T-cell (primary cell): ENCODE data around the gene PDXK. TPM values are rescaled to one million over a fixed set of nuclear protein-coding genes. Genes with fewer than 3 reads are reported as not detected.
"Not testable (repeated sequence)": the region's sequence is repeated elsewhere in the genome, so short reads cannot be mapped to it uniquely, and the experiment has no call there.

Experiments
- ATAC-seq, 4 experiments: fragments of 200-7000 bp in 3 of 4; fragments of 150-1000 bp in 1 of 4; cut with Tn5 transposase; replicated peaks in 1 of 4; 1 replicate in 3 of 4; 2 replicates in 1 of 4; pipeline ENCODE4 v1.10.0; 2021; ENCODE audit warnings: moderate library complexity in 3 of 4, mild to moderate bottlenecking in 2 of 4, moderate number of reproducible peaks in 1 of 4
- CTCF ChIA-PET, 2 donors: fragments of 300-600 bp; sonication (Branson Sonifier 250); formaldehyde crosslinking; loops; one replicate each; lab custom pipeline; 2022; ENCODE audit warnings: antibody characterized with exemption in 2 of 2; lab: Charles Lee
- POLR2A ChIA-PET, 2 donors: fragments of 300-600 bp; sonication (Branson Sonifier 250); formaldehyde crosslinking; loops; one replicate each; lab custom pipeline; 2022; ENCODE audit warnings: antibody characterized with exemption in 2 of 2; lab: Charles Lee
- DNase-seq, 35 experiments: peaks; one replicate each; pipeline versions ENCODE4 v3.0.0 to v3.0.0-alpha.2; 2013 to 2023
- H3K27ac ChIP-seq: one replicate; pipeline ENCODE4 v1.5.1; 2013; ENCODE audit warnings: low read length
- H3K27me3 ChIP-seq, 2 experiments: replicated peaks in 1 of 2; 1 replicate in 1 of 2; 2 replicates in 1 of 2; pipeline versions ENCODE4 v1.6.1 to v1.7.0; 2013; ENCODE audit warnings: low read length in 1 of 2, mixed read lengths in 1 of 2; ENCODE audit not compliant: control insufficient read depth in 2 of 2, insufficient read depth in 2 of 2; ENCODE audit errors: extremely low read depth in 1 of 2
- H3K36me3 ChIP-seq, 2 donors: 1 replicate in 1 of 2; 2 replicates in 1 of 2; pipeline versions ENCODE4 v1.6.1 to v1.7.0; 2013; ENCODE audit warnings: low read length in 1 of 2; ENCODE audit not compliant: control insufficient read depth in 2 of 2, insufficient read depth in 1 of 2; ENCODE audit errors: extremely low read depth in 1 of 2
- H3K4me1 ChIP-seq, 2 experiments: 1 replicate in 1 of 2; 2 replicates in 1 of 2; pipeline versions ENCODE4 v1.6.1 to v1.7.0; 2013; ENCODE audit warnings: low read length in 2 of 2, mixed read lengths in 1 of 2; ENCODE audit not compliant: insufficient read depth in 2 of 2, control insufficient read depth in 1 of 2; ENCODE audit errors: extremely low read depth in 1 of 2
- H3K4me3 ChIP-seq, 2 donors: 1 replicate in 1 of 2; 2 replicates in 1 of 2; pipeline versions ENCODE4 v1.5.1 to v1.7.0; 2013; ENCODE audit warnings: mild to moderate bottlenecking in 2 of 2, low read length in 1 of 2, moderate library complexity in 1 of 2; ENCODE audit not compliant: control insufficient read depth in 1 of 2; ENCODE audit errors: extremely low read depth in 1 of 2
- H3K9me3 ChIP-seq: 2 replicates; pipeline ENCODE4 v1.7.0; 2013
- H3K27ac Mint-ChIP-seq, 2 donors: one replicate each; pipeline ENCODE4 v1.8.0; 2020 to 2021; ENCODE audit warnings: mild to moderate bottlenecking in 2 of 2, mixed read lengths in 2 of 2
- H3K27me3 Mint-ChIP-seq, 2 donors: one replicate each; pipeline ENCODE4 v1.8.0; 2021 to 2022; ENCODE audit warnings: mixed read lengths in 2 of 2
- H3K36me3 Mint-ChIP-seq: one replicate; pipeline ENCODE4 v1.8.0; 2021; ENCODE audit warnings: mixed read lengths
- H3K4me1 Mint-ChIP-seq, 3 donors: one replicate each; pipeline ENCODE4 v1.8.0; 2020 to 2022; ENCODE audit warnings: mixed read lengths in 3 of 3, mild to moderate bottlenecking in 1 of 3
- H3K4me3 Mint-ChIP-seq, 3 donors: one replicate each; pipeline ENCODE4 v1.8.0; 2020 to 2022; ENCODE audit warnings: mild to moderate bottlenecking in 3 of 3, mixed read lengths in 3 of 3, moderate library complexity in 3 of 3
- H3K9me3 Mint-ChIP-seq, 3 donors: one replicate each; pipeline ENCODE4 v1.8.0; 2020 to 2022; ENCODE audit warnings: mixed read lengths in 3 of 3
- WGBS: methylation state at CpG from one replicate; pipeline ENCODE4 v1.1.5; 2013; ENCODE audit warnings: missing lambda C conversion rate; ENCODE audit not compliant: insufficient coverage; 5-methylcytosine and 5-hydroxymethylcytosine counted together
- total RNA-seq, 35 experiments: library from RNA in 6 of 35; stranded (reverse) in 6 of 35; fragments of 120-200 nt in 1 of 35; gene quantifications; one replicate each; pipeline versions ENCODE4 v1.2.1 to v1.2.4 and lab custom pipeline; 2013 to 2026

The PDXK gene
- 100 to 1,000 TPM in 1 of 5 donors, 10 to 100 TPM in 4; 70.8 to 100 (median 80.2) TPM for total RNA-seq
- total RNA-seq (2013): 63.9 TPM
- total RNA-seq (lab: John Stamatoyannopoulos, UW): 67.9 to 128 (median 93.1) reads per million in 29 experiments

GRCh38 chr21:43718872-43719747 lies at the start of gene PDXK:
TSS of gene PDXK (plus strand) at chr21:43719129. CDS start at chr21:43719295, 166 bp downstream.
- H3K36me3 Mint-ChIP-seq: no peaks in the 10 kb centered on the region
- peak within 1 kb of the TSS; percentile 81 to 86 (median 85) for H3K4me3 Mint-ChIP-seq
- under 1% methylated on average over 116 of the region's 117 CpGs for WGBS
- Histone ChIP-seq H3K27ac (peak within 1 kb of the TSS; percentile 64), H3K4me3 (peak within 1 kb of the TSS; percentile 86 to 93), H3K36me3 (peaks cover 0 to 7% of the 10 kb centered on the region in 2 donors), H3K27me3 (peaks cover 0 to 6% of the 10 kb centered on the region in 2 experiments), H3K4me1 (peaks cover 7 to 37% of the 10 kb centered on the region in 2 experiments), H3K9me3 (no peaks in the 10 kb centered on the region)
- H3K4me1 Mint-ChIP-seq: peaks cover 30 to 33% (median 32%) of the 10 kb centered on the region in 3 donors
- H3K27me3 Mint-ChIP-seq: no peaks in the 10 kb centered on the region
- ATAC-seq (peak; percentile 84 to 88 (median 84)), DNase-seq (peak; percentile 44 to 88 (median 67))
- no peaks in the 10 kb centered on the region for H3K9me3 Mint-ChIP-seq
- ChIA-PET CTCF (interaction anchor here in 1 of 2 donors (1.0 to 1.2 kb wide), 2 partner anchors 9 to 11 kb away, joined by 3 read pairs; no protein-coding TSS in a partner anchor), POLR2A (interaction anchor here in 1 of 2 donors (0.6 kb wide), 1 partner anchor 17 kb away, joined by 6 read pairs; no protein-coding TSS in a partner anchor)
- peak within 1 kb of the TSS; percentile 52 to 70 for H3K27ac Mint-ChIP-seq

GRCh38 chr21:43669828-43670605 lies 48.9 kb upstream of the PDXK start:
- Histone ChIP-seq H3K4me3 (no peak overlapping the region), H3K9me3 (no peaks in the 10 kb centered on the region), H3K27ac (no peak overlapping the region), H3K36me3 (peaks cover 15 to 64% of the 10 kb centered on the region in 2 donors), H3K27me3 (no peaks in the 10 kb centered on the region), H3K4me1 (peaks cover 0 to 18% of the 10 kb centered on the region in 2 experiments)
- DNase-seq (no peak), ATAC-seq (no peak)
- H3K4me1 Mint-ChIP-seq: peaks cover 22 to 34% (median 26%) of the 10 kb centered on the region in 3 donors
- 99% methylated on average over 10 of the region's 20 CpGs for WGBS
- H3K27me3 Mint-ChIP-seq: no peaks in the 10 kb centered on the region
- H3K36me3 Mint-ChIP-seq: peaks cover 40% of the 10 kb centered on the region
- H3K4me3 Mint-ChIP-seq: no peak overlapping the region
- no peak overlapping the region for H3K27ac Mint-ChIP-seq
- POLR2A ChIA-PET: no interaction called here
- CTCF ChIA-PET: no interaction called here
- H3K9me3 Mint-ChIP-seq: no peaks in the 10 kb centered on the region

GRCh38 chr21:43675871-43676270 lies 43.1 kb upstream of the PDXK start:
- ChIA-PET POLR2A (interaction anchor here in 1 of 2 donors (0.6 kb wide), 1 partner anchor 42 kb away, joined by 3 read pairs; no protein-coding TSS in a partner anchor), CTCF (no interaction called here)
- WGBS: 100% methylated on average over 1 of the region's 3 CpGs
- H3K4me1 ChIP-seq: no peaks in the 10 kb centered on the region
- ATAC-seq (no peak), DNase-seq (no peak)
- H3K27ac ChIP-seq: no peak overlapping the region
- H3K9me3 ChIP-seq: no peaks in the 10 kb centered on the region
- no peak overlapping the region for H3K27ac Mint-ChIP-seq
- peaks cover 56% of the 10 kb centered on the region for H3K36me3 Mint-ChIP-seq
- H3K27me3 Mint-ChIP-seq: no peaks in the 10 kb centered on the region
- H3K4me3 ChIP-seq: no peak overlapping the region
- peaks cover 7 to 11% (median 9%) of the 10 kb centered on the region in 3 donors for H3K4me1 Mint-ChIP-seq
- H3K9me3 Mint-ChIP-seq: no peaks in the 10 kb centered on the region
- H3K36me3 ChIP-seq: peaks cover 35 to 82% of the 10 kb centered on the region in 2 donors
- no peaks in the 10 kb centered on the region for H3K27me3 ChIP-seq
- no peak overlapping the region for H3K4me3 Mint-ChIP-seq

- Mint-ChIP-seq H3K9me3 (no peaks in the 10 kb centered on the region), H3K27ac (no peak overlapping the region), H3K36me3 (peaks cover 56% of the 10 kb centered on the region), H3K27me3 (no peaks in the 10 kb centered on the region), H3K4me1 (peaks cover 7 to 11% (median 9%) of the 10 kb centered on the region in 3 donors), H3K4me3 (no peak overlapping the region)
- no peak overlapping the region for H3K4me3 ChIP-seq
- 94% methylated on average over 11 of the region's 15 CpGs for WGBS
- no peaks in the 10 kb centered on the region for H3K9me3 ChIP-seq
- POLR2A ChIA-PET: interaction anchor here in 1 of 2 donors (0.6 kb wide), 1 partner anchor 41 kb away, joined by 3 read pairs; no protein-coding TSS in a partner anchor
- DNase-seq (no peak), ATAC-seq (no peak)
- H3K27ac ChIP-seq: no peak overlapping the region
- H3K4me1 ChIP-seq: no peaks in the 10 kb centered on the region
- no peaks in the 10 kb centered on the region for H3K27me3 ChIP-seq
- CTCF ChIA-PET: no interaction called here
- H3K36me3 ChIP-seq: peaks cover 30 to 80% of the 10 kb centered on the region in 2 donors
Observed at GRCh38 chr21:43676391-43676790, 42.5 kb upstream of the PDXK start.

GRCh38 chr21:43679951-43680350 lies 39.0 kb upstream of the PDXK start:
- Histone ChIP-seq H3K9me3 (no peaks in the 10 kb centered on the region), H3K4me1 (no peaks in the 10 kb centered on the region), H3K4me3 (no peak overlapping the region), H3K27me3 (no peaks in the 10 kb centered on the region), H3K27ac (no peak overlapping the region), H3K36me3 (peaks cover 38 to 82% of the 10 kb centered on the region in 2 donors)
- H3K4me3 Mint-ChIP-seq: no peak overlapping the region
- no peaks in the 10 kb centered on the region for H3K27me3 Mint-ChIP-seq
- ChIA-PET CTCF (no interaction called here), POLR2A (no interaction called here)
- WGBS: 95% methylated on average over 11 of the region's 12 CpGs
- H3K9me3 Mint-ChIP-seq: no peaks in the 10 kb centered on the region
- H3K27ac Mint-ChIP-seq: no peak overlapping the region
- H3K4me1 Mint-ChIP-seq: peaks cover 7 to 11% (median 9%) of the 10 kb centered on the region in 3 donors
- DNase-seq (no peak), ATAC-seq (no peak)
- peaks cover 53% of the 10 kb centered on the region for H3K36me3 Mint-ChIP-seq

- H3K27me3 ChIP-seq, H3K4me3 Mint-ChIP-seq, H3K4me3 ChIP-seq, POLR2A ChIA-PET, H3K4me1 ChIP-seq, H3K9me3 ChIP-seq, DNase-seq, CTCF ChIA-PET, ATAC-seq, H3K27ac ChIP-seq, H3K9me3 Mint-ChIP-seq, H3K27me3 Mint-ChIP-seq, H3K27ac Mint-ChIP-seq: not testable (repeated sequence)
- H3K4me1 Mint-ChIP-seq: peaks cover 7 to 11% (median 9%) of the 10 kb centered on the region in 3 donors
- peaks cover 38 to 82% of the 10 kb centered on the region in 2 donors for H3K36me3 ChIP-seq
- WGBS: 100% methylated on average over 2 of the region's 6 CpGs
- peaks cover 54% of the 10 kb centered on the region for H3K36me3 Mint-ChIP-seq
Observed at GRCh38 chr21:43680421-43680820, 38.5 kb upstream of the PDXK start.
